ENCODE data around the gene POU2F1. TPM values are rescaled to one million over a fixed set of nuclear protein-coding genes. Genes with fewer than 3 reads are reported as not detected.

The POU2F1 gene
- total and polyA plus RNA-seq, 4 donors = 0.93 to 10.5 (median 6.5) TPM

- no peak for TF ChIP-seq HNF4A (conservative IDR thresholded peaks at IDR 0.05)
- no peak for TF ChIP-seq HNF4G (IDR thresholded peaks at IDR 0.05)
- no peak for TF ChIP-seq RXRA (IDR thresholded peaks at IDR 0.05)
- no peak for TF ChIP-seq ZBTB33 (IDR thresholded peaks at IDR 0.05)
- TF ChIP-seq RAD21 (IDR thresholded peaks at IDR 0.05) = no peak
- TF ChIP-seq YY1 (IDR thresholded peaks at IDR 0.05) = no peak
- no peak for TF ChIP-seq JUND (IDR thresholded peaks at IDR 0.05)
- TF ChIP-seq SP1 (IDR thresholded peaks at IDR 0.05) = no peak
These were observed 90.0 kb downstream of the POU2F1 start (continued) for GRCh38 chr1:167310732-167311131.

- peaks cover 0 to 3% (median 0%) of the 10 kb centered on the region in 4 donors for H3K9me3 ChIP-seq (ENCODE audit: control insufficient read depth in 4 of 4, low read length in 3 of 4)
- H3K4me3 ChIP-seq (ENCODE audit: low read depth in 1 of 3, low read length in 3 of 3) = no peak overlapping the region
- H3K27ac ChIP-seq (ENCODE audit: low read depth in 1 of 2, low read length in 2 of 2) = no peak overlapping the region
- peaks cover 0 to 3% (median 0%) of the 10 kb centered on the region in 4 donors for H3K36me3 ChIP-seq (ENCODE audit: control insufficient read depth in 4 of 4, insufficient read depth in 3 of 4, low read depth in 1 of 4, low read length in 3 of 4)
- no peak overlapping the region for H3K9ac ChIP-seq (ENCODE audit: low read depth in 1 of 2, low read length in 2 of 2)
- H3K4me1 ChIP-seq (ENCODE audit: control insufficient read depth in 4 of 4, insufficient read depth in 4 of 4, low read length in 3 of 4) = peaks cover 0 to 2% (median 0%) of the 10 kb centered on the region in 4 donors
- WGBS = 89% methylated on average over 1 of the region's 1 CpG
- H3K27me3 ChIP-seq (ENCODE audit: control insufficient read depth in 4 of 4, insufficient read depth in 4 of 4, low read length in 3 of 4) = no peaks in the 10 kb centered on the region
- TF ChIP-seq YY1 (IDR thresholded peaks at IDR 0.05) = no peak
- no peak for TF ChIP-seq NR2F2 (IDR thresholded peaks at IDR 0.05)
- TF ChIP-seq ZBTB33 (IDR thresholded peaks at IDR 0.05) = no peak
- TF ChIP-seq TAF1 (conservative IDR thresholded peaks at IDR 0.05) = no peak
- TF ChIP-seq GABPA (IDR thresholded peaks at IDR 0.05 in 1 of 2, conservative IDR thresholded peaks at IDR 0.05 in 1 of 2) = no peak
- TF ChIP-seq SP1 (IDR thresholded peaks at IDR 0.05) = no peak
- no peak for DNase-seq (ENCODE audit: low spot score)
These were observed 92.2 kb downstream of the POU2F1 start for GRCh38 chr1:167312871-167313270.

GRCh38 chr1:167314671-167315070, 94.0 kb downstream of the POU2F1 start:
- Histone ChIP-seq H3K27me3 (ENCODE audit: control insufficient read depth in 4 of 4, insufficient read depth in 4 of 4, low read length in 3 of 4) (no peaks in the 10 kb centered on the region), H3K27ac (ENCODE audit: low read depth in 1 of 2, low read length in 2 of 2) (no peak overlapping the region), H3K9me3 (ENCODE audit: control insufficient read depth in 4 of 4, low read length in 3 of 4) (peaks cover 0 to 3% (median 0%) of the 10 kb centered on the region in 4 donors), H3K4me1 (ENCODE audit: control insufficient read depth in 4 of 4, insufficient read depth in 4 of 4, low read length in 3 of 4) (peaks cover 0 to 2% (median 0%) of the 10 kb centered on the region in 4 donors), H3K36me3 (ENCODE audit: control insufficient read depth in 4 of 4, insufficient read depth in 3 of 4, low read depth in 1 of 4, low read length in 3 of 4) (peaks cover 0 to 3% (median 0%) of the 10 kb centered on the region in 4 donors), H3K4me3 (ENCODE audit: low read depth in 1 of 3, low read length in 3 of 3) (no peak overlapping the region), H3K9ac (ENCODE audit: low read depth in 1 of 2, low read length in 2 of 2) (no peak overlapping the region)
- DNase-seq (ENCODE audit: low spot score) = no peak
- WGBS = over 99% methylated on average over 3 of the region's 3 CpGs
- TF ChIP-seq RAD21 (IDR thresholded peaks at IDR 0.05) (no peak), HNF4A (conservative IDR thresholded peaks at IDR 0.05) (no peak), GABPA (IDR thresholded peaks at IDR 0.05 in 1 of 2, conservative IDR thresholded peaks at IDR 0.05 in 1 of 2) (no peak), REST (IDR thresholded peaks at IDR 0.05) (no peak), YY1 (IDR thresholded peaks at IDR 0.05) (no peak), NR2F2 (IDR thresholded peaks at IDR 0.05) (no peak), FOXA1 (IDR thresholded peaks at IDR 0.05) (no peak), EGR1 (IDR thresholded peaks at IDR 0.05; ENCODE audit: low read depth in 2 of 2) (no peak), SP1 (IDR thresholded peaks at IDR 0.05) (no peak), ZBTB33 (IDR thresholded peaks at IDR 0.05) (no peak), JUND (IDR thresholded peaks at IDR 0.05) (no peak), CTCF (IDR thresholded peaks at IDR 0.05; ENCODE audit: low read depth, low read length, missing input control) (no peak), ATF3 (IDR thresholded peaks at IDR 0.05) (no peak), FOXA2 (IDR thresholded peaks at IDR 0.05) (no peak), HNF4G (IDR thresholded peaks at IDR 0.05) (no peak)
